ENCODE results near the gene TJAP1.

DNA sequence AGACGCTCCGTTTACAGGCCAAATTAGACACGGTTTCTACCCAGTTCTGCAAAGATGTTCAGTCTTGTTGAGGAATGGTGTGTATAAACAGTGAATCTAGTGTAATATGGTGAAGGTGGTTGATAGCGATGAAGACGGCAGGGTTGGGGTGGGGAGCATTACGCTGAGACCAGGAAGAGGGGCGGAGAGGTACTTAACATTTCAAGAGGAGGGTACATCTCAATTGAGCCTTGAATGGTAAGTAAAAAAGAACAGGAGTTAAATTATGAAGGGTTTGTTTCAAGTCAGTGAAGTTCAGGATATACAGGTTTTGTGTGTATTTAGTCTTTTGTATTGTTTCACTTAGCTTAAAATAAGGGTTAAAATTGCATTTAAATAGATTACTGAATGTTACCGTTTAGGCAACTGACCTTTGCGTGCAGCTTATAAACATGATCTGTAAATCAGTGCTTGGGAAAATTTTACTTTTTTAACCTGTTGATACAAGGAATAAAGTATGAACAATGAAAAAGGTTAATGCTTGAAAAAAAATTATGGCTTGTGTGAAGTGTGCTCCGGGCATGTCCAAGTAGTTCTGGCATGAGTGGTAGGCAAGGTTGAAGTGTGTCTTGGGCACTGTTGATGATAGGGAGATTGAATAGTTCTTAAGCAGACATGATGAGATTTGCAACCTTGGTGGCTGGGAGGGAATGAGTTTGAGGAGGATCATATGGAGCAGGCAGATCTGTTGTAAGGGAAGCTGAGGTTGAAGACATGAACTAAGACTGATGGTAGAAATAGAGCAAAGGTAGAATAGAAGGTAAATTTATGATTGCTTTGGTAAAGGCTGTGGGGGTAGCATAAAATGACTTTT, 40.4 kb downstream of the TJAP1 start:
- TF ChIP-seq, protein P1, sequence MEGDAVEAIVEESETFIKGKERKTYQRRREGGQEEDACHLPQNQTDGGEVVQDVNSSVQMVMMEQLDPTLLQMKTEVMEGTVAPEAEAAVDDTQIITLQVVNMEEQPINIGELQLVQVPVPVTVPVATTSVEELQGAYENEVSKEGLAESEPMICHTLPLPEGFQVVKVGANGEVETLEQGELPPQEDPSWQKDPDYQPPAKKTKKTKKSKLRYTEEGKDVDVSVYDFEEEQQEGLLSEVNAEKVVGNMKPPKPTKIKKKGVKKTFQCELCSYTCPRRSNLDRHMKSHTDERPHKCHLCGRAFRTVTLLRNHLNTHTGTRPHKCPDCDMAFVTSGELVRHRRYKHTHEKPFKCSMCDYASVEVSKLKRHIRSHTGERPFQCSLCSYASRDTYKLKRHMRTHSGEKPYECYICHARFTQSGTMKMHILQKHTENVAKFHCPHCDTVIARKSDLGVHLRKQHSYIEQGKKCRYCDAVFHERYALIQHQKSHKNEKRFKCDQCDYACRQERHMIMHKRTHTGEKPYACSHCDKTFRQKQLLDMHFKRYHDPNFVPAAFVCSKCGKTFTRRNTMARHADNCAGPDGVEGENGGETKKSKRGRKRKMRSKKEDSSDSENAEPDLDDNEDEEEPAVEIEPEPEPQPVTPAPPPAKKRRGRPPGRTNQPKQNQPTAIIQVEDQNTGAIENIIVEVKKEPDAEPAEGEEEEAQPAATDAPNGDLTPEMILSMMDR (IDR thresholded peaks at IDR 0.05; ENCODE audit: insufficient read depth, low read length), result no peak
- TF ChIP-seq, protein P2, sequence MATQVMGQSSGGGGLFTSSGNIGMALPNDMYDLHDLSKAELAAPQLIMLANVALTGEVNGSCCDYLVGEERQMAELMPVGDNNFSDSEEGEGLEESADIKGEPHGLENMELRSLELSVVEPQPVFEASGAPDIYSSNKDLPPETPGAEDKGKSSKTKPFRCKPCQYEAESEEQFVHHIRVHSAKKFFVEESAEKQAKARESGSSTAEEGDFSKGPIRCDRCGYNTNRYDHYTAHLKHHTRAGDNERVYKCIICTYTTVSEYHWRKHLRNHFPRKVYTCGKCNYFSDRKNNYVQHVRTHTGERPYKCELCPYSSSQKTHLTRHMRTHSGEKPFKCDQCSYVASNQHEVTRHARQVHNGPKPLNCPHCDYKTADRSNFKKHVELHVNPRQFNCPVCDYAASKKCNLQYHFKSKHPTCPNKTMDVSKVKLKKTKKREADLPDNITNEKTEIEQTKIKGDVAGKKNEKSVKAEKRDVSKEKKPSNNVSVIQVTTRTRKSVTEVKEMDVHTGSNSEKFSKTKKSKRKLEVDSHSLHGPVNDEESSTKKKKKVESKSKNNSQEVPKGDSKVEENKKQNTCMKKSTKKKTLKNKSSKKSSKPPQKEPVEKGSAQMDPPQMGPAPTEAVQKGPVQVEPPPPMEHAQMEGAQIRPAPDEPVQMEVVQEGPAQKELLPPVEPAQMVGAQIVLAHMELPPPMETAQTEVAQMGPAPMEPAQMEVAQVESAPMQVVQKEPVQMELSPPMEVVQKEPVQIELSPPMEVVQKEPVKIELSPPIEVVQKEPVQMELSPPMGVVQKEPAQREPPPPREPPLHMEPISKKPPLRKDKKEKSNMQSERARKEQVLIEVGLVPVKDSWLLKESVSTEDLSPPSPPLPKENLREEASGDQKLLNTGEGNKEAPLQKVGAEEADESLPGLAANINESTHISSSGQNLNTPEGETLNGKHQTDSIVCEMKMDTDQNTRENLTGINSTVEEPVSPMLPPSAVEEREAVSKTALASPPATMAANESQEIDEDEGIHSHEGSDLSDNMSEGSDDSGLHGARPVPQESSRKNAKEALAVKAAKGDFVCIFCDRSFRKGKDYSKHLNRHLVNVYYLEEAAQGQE (IDR thresholded peaks at IDR 0.05; ENCODE audit: insufficient replicate concordance, low read depth), result no peak
- no peak for TF ChIP-seq GABPA (IDR thresholded peaks at IDR 0.05; ENCODE audit: low read depth)
- no peak for TF ChIP-seq POLR2AphosphoS5 (IDR thresholded peaks at IDR 0.05; ENCODE audit: low read depth)

Measured in HL-60 (cell line).